ENCODE results near the gene PDE4C.

PDE4C gene

GRCh38 chr19:18198374-18198773 is 27.9 kb downstream of the PDE4C start:
- no peak for DNase-seq (ENCODE audit: low read depth)

GRCh38 chr19:18197941-18198340 is 28.3 kb downstream of the PDE4C start:
- DNase-seq (ENCODE audit: low read depth): no peak

- DNase-seq (ENCODE audit: low read depth): no peak
These were observed 28.9 kb downstream of the PDE4C start for GRCh38 chr19:18197306-18197705.

- no peak for DNase-seq (ENCODE audit: low read depth)
These were observed 29.8 kb downstream of the PDE4C start for GRCh38 chr19:18196511-18196845.

- no peak for DNase-seq (ENCODE audit: low read depth)
These were observed 31.5 kb downstream of the PDE4C start for GRCh38 chr19:18194554-18195238.

- no peak for DNase-seq (ENCODE audit: low read depth)
These were observed 32.1 kb downstream of the PDE4C start for GRCh38 chr19:18194181-18194530.

GRCh38 chr19:18193388-18194180 is 32.7 kb downstream of the PDE4C start:
- DNase-seq (ENCODE audit: low read depth): no peak

GRCh38 chr19:18192673-18193387 is 33.4 kb downstream of the PDE4C start, which contains the start of gene MPV17L2:
MPV17L2 (plus strand) TSS chr19:18193218; CDS start chr19:18193282, 64 bp downstream.
- DNase-seq (ENCODE audit: low read depth): peak; percentile 98

GRCh38 chr19:18191640-18192062 is 34.6 kb downstream of the PDE4C start:
- DNase-seq (ENCODE audit: low read depth): no peak

- DNase-seq (ENCODE audit: low read depth): no peak
These were observed 36.0 kb downstream of the PDE4C start for GRCh38 chr19:18190278-18190677.

GRCh38 chr19:18185538-18185937 is 40.7 kb downstream of the PDE4C start:
- no peak for DNase-seq (ENCODE audit: low read depth)

- DNase-seq (ENCODE audit: low read depth): no peak
These were observed 42.7 kb downstream of the PDE4C start for GRCh38 chr19:18183529-18183928.

GRCh38 chr19:18179957-18180356 is 46.3 kb downstream of the PDE4C start:
- no peak for DNase-seq (ENCODE audit: low read depth)

- no peak for DNase-seq (ENCODE audit: low read depth)
These were observed 49.6 kb downstream of the PDE4C start for GRCh38 chr19:18176367-18177310.

GRCh38 chr19:18174983-18175382 is 51.3 kb downstream of the PDE4C start:
- no peak for DNase-seq (ENCODE audit: low read depth)

Measured in HS-27A (cell line).